HG03039 (cell line): ENCODE measurements around the gene MYL11.

ENCODE experiments used
- ATAC-seq: cut with Tn5 transposase; IDR thresholded peaks from one replicate; pipeline ENCODE4 v1.9.1; 2021; ENCODE audit warnings: mild to moderate bottlenecking, moderate library complexity; ENCODE audit not compliant: unreplicated experiment

The MYL11 gene

GRCh38 chr16:30416624-30417528 is 42.3 kb downstream of the MYL11 start:
- no peak for ATAC-seq

DNA sequence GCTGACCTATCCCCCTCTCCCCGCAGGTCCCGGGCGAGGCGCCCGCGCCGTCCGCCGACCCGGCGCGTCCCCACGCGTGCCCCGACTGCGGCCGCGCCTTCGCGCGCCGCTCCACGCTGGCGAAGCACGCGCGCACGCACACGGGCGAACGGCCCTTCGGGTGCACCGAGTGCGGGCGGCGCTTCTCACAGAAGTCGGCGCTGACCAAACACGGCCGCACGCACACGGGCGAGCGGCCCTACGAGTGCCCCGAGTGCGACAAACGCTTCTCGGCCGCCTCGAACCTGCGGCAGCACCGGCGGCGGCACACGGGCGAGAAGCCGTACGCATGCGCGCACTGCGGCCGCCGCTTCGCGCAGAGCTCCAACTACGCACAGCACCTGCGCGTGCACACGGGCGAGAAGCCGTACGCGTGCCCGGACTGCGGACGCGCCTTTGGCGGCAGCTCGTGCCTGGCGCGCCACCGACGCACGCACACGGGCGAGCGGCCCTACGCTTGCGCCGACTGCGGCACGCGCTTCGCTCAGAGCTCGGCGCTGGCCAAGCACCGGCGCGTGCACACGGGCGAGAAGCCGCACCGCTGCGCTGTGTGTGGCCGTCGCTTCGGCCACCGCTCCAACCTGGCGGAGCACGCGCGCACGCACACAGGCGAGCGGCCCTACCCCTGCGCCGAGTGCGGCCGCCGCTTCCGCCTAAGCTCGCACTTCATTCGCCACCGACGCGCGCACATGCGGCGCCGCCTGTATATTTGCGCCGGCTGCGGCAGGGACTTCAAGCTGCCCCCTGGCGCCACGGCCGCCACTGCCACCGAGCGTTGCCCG is 43.1 kb downstream of the MYL11 start:
- ATAC-seq: peak; percentile 74

DNA sequence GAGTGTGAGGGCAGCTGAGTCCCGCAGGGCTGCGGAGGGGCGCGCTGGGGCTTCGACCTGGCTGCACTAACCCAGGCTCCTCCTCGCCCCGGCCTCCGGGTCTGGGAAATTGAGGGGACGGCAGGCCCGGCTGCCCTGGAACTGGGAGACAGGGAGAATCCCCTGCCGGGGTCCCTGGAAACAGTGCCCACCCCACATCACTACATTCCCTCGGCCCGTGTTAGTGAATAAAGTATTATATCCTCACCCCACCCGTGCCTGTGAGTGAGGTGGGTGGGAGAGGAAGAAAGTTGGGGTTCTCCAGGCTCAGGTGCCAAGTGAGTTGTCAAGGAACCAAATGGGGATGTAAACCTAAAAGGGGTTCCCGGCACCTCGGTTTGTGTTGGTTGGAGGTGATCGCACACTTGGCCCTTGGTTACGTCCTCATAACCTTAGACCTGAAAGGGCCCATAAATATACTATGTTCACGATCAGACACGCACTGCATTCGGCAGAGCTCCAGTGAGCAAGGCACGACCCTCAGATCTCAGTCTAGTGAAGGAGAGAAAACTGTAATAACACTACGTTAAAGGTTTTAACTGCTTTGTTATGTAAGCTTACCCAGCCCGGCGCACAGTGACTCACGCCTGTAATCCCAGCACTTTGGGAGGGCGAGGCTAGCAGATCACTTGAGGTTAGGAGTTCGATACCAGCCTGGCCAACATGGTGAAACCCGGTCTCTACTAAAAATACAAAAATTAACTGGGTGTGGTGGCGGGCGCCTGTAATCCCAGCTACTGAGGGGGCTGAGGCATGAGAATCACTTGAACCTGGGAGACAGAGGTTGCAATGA is 44.0 kb downstream of the MYL11 start:
- no peak for ATAC-seq

GRCh38 chr16:30421010-30421409 is 46.4 kb downstream of the MYL11 start:
- ATAC-seq: no peak
